ENCODE measurements around the gene BMP7. TPM values are rescaled to one million over a fixed set of nuclear protein-coding genes. Genes with fewer than 3 reads are reported as not detected.

The BMP7 gene
- total RNA-seq, 1 donor from 2014 or later: not detected

DNA sequence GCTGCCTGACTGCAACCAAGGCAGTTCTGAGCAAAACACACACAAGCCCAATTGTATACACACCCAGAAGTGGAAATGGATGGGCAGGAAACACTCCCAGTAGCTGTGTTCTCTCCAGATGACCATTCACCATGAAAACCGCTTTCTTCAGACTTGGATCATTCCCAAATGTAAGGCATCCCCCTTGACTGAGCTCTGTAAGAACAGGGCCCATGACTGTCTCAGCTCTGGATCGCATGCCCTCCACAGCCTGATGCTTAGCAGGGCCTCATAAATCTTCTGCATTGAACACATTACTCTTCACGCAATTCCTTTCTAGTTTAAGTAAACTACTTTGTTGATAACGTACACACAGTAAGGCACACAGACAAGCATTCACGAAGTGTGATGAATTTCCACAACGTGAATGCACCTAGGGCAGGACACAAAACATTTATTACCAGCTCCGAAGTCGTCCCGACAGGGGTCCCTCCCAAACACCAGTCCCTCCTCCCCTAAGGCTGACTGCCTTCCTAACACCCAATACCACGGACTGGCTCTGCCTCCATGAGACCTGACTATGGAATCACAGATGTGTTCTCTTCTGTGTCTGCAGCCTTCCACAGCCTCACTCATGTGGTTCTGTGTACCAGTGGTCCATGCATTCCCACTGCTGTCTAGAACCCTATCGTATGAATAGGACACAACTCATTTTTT is 31.7 kb downstream of the BMP7 start:
- DNase-seq (ENCODE audit: extremely low read depth, low read depth, low spot score): no peak

DNA sequence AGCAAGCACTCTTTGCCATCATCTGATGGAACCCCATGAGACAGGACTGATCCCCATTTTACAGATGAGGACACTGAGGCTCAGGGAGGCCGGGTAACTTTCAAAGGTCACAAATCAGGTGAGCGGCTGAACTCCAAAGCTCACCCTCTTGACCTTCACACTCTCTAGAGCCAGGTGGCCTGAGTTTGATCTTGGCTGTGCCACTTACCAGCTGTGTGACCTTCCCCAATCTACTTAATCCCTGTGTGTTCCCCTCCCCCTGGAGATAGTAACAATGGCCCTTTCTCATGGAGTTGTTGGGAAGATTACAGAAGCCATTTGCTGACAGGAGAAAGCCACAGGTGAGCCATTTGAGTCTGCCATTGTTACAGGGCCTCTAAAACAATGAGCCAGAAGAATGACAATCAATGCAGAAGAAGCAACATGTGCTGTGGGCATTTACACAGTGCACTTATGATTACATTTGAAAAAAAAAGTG is 34.5 kb downstream of the BMP7 start:
- no peak for DNase-seq (ENCODE audit: extremely low read depth, low read depth, low spot score)

DNA sequence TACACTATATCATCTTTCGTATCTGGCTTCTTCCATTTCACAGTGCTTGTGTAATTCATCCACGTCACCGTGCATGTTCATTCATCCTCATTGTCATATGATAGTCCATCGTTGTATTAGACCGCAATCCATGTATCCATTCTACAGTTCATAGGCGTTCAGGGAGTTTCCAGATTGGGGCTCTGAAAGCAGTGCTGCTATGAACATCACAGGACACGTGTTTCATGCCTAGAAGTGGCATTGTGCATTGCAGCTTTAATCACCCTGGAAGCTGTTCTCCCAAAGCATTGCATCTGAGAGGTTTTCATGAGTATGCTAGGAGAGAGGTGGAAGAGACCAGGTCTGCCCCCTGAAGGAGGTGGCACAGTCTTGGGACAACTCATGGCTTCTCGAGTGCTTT is 35.3 kb downstream of the BMP7 start:
- DNase-seq (ENCODE audit: extremely low read depth, low read depth, low spot score): no peak

DNA sequence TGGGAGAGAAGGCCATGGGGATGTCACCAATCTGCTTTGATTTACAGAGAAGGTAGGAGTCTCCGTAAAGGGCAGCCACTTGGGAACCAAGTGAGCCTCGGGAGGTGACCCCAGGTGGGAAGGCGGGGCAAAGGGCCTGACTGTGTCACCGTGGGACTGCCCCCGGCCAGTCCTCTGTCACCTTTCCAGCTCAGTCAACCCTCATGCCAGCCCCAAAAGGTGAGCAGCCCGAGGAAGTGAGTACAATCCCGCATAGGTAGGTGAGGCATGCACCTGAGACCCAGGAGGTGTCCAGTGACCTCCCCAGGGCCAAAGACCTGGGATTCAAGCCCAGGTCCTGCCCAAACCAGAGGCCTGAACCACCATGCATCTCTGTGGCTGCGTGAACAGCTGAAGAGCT is 36.2 kb downstream of the BMP7 start:
- DNase-seq (ENCODE audit: extremely low read depth, low read depth, low spot score): no peak

DNA sequence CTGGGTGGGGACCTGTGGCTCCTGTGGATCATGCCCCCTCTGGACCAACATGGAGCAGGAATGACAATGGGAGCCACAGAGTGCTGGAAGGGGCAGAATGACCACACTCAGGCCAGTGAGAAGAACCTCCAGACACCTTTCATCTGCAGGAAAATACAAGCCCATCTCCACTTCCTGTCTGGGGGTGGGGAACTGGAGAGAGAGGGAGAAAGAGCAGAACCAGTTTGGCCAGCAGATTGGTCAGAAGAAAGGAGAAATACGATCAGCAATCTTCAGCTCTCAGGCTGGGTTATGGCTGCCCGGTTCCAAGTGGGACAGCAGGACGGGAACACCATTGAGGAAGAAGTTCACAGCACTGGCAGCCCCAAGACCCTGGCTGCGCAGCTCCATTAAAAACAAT is 37.0 kb downstream of the BMP7 start:
- no peak for DNase-seq (ENCODE audit: extremely low read depth, low read depth, low spot score)

DNA sequence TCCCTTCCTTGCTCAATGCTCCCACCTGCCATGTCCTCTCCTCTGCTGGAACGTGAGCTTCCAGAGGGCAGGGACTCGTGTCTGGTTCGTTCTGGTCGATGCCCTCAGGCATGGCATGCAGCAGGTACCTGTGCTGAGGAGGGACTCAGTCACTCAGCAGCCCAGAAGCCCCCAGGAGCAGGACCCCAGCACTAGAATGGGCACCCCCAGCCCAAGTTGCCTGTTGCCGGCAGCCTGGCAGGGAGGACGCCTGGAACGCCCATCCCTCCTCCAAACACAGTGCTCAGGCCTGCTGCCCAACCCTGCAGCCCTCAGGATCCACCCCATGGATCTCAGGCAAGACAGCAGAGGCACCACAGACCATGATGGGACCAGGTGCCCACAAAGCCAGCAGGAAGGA is 40.6 kb downstream of the BMP7 start:
- no peak for DNase-seq (ENCODE audit: extremely low read depth, low read depth, low spot score)

DNA sequence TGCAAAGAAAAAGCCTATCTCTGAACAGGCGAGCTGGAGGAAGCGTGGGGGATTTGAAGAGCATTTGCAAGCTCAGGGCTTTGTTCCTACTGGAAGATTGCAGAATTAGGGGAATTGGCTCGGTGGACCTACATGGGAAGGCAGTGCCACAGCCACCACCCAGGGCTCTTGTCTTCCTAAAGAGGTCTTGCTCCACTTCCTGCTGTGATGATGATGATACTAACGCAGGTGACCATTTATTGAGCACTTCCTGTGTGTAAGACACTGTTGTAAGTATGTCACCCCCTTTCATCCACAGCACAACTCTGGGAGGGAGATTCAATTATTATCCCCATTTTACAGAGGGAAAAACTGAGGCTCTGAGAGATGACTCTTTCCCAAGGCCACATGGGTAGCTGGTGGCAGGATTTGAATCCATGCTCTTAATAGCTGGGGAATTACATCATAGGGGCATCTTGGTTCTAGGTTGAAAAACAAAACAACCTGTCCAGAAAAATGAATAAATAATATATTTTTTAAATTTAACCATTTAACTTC is 41.2 kb downstream of the BMP7 start:
- DNase-seq (ENCODE audit: extremely low read depth, low read depth, low spot score): no peak

DNA sequence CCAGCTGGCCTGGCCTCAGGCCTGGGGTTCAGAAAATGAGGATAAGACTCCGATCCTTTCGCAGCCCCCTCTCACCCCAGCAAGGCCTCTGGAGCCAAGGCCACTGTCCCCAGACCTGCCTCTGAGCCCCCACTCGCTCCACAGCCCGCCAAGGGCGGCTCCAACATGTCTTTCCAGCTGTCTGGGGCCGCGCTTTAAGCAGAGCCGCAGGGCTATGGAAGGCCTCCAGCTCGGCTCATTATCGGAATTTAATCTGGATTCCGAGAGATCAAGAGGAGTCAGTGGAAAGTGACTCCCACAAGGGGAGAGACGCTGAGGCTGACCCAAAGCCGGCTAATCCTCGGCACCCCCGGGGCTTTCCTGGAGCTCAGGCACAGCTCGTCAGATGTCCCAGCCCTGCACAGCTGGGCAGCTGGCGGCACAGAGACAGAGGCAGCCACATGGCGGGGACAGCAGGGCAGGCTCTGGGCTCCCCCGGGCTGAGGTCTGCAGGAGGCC is 41.8 kb downstream of the BMP7 start:
- no peak for DNase-seq (ENCODE audit: extremely low read depth, low read depth, low spot score)

DNA sequence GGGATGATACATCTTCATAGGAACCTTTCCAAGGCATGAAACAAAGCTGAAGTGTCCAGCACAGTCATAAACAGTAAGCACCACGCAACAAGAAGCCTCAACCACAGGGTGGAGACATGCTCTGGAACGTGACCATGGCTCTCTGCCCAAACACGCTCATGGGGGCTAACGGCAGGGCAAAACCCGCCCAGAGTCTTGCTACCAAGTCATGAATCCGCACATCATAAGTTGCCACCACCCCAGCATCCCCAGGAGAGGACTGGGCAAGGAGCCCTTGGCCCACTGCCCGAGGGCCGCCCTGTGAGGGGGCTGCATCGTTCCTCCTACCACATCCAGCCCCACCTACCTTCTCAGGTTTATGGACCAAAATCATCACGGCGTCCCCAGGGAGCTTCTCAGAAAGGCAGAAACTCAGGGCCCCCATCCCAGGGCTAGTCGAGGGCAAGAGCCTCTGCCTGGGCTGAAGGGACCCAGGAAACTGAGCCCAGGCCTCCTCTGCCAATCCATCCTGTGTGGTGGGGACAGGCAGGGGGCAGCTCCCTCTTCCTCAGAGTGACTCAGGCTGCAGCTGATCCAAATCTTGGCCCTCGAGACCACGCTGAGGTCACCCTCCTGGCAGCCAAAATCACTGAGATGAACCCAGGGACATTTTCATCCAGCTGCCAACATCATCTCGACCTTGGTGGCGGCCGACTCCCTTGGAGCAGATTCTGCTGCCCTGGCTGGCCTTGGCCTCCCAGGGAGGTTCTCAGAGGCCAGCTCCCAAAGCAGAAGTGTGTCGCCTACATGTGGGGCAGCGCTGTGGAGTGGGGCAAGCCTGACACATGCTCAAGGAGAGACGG is 42.6 kb downstream of the BMP7 start:
- DNase-seq (ENCODE audit: extremely low read depth, low read depth, low spot score): no peak

DNA sequence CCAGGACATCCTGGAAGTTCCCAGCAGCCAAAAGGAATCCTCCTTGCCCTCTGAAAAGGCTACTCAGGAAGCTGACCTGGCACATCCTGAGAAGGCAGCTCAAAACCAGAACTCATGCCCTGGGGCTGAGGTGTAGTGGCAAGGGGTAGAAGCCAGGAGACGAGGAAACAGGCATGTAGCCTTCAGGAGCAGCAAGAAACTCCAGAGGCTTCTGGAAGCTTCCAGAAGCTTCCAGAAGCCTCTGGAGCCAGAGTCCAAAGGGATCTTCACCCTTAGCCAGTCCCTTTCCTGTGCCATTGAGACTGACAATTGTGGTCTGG is 43.9 kb downstream of the BMP7 start:
- DNase-seq (ENCODE audit: extremely low read depth, low read depth, low spot score): no peak

DNA sequence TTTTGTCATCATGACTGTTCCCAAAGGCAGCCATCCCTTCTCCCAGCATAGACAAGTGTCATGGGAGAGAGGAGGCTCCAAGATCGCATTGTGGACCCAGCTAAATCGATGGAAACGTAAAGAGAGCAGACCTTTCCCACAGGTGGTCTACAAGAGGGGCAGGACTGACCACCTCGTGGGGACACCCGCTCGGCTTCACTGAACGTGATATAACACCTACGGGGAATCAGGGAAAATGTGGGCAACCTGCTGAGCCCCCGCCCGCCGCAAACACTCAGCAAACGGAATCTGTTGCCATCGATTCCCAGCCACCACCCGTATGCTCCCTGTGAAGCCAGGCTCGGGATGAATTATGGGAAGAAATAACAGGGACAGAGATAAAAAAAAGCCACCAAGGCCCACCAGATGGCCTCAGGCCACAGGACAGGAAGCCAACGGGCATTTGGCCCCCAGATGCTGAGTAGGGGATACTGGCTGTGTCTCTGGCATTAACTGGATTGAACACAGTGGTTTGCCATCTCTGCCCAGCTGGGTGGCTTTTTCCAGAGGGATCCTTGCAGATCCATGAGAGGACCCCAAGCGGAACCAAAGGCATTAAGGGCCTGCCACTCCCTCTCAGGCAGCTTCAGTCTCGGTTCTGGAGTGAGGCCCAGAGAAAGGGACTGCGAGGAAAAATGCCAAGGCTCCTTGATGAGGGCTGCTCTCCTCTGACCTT is 44.4 kb downstream of the BMP7 start:
- no peak for DNase-seq (ENCODE audit: extremely low read depth, low read depth, low spot score)

DNA sequence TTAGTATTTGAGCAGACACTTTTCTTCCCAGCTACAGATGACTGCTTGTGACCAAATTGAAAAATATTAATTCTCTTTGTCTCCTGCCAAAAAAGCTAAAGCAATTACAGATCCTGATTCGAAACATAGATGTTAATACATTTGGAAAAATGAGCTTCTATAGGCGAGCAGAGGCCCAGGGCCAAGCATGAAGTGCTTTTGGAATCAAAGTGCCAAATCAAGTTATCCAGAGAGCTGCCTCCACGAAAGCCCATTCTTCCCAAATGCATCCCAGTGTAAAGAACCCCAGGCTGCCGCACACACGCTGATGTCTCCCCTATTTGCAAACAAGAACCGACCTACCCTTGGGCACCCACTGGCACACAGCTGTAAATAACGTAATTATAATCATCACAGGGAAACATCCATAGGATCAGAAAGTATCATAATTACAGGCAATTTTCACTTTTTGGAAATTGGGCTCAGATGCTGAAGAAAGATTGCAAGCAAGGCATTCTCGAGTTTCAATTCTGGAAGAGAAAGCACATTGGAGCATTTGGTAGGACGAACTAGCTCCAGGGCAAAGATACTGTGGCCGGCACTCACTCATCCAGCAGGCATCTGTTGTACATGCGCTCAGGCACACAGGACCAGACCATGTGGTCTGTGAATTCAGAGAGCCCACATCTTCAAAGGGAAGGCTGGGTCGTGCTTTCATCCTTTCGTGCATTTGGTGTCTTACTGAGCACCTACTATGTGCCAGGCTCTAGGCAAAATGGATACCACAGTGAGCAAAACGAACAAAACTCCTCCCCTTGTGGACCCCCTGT is 45.9 kb downstream of the BMP7 start:
- no peak for DNase-seq (ENCODE audit: extremely low read depth, low read depth, low spot score)

DNA sequence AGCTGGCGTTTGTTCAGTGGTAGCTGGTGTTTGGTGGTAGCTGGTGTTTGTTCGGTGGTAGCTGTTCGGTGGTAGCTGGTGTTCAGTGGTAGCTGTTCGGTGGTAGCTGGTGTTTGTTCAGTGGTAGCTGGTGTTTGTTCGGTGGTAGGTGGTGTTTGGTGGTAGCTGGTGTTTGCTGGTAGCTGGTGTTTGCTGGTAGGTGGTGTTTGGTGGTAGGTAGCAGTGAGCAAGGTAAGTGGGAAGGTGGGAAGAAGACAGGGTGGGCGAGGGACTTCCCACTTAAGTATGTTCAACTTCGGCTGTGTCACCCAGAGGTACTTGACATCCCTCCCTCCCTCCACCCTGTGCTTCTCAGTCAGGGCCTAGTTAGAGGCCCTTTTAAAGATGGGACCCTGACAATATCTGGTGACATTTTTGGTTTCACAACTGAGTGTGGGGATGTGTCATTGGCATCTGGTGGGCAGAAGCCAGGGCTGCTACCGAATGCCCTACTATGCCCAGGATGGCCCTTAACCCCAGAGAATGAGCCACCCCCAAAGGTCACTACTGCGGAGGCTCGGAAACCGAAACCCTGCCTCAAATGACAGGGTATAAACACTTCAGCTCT is 47.3 kb downstream of the BMP7 start:
- no peak for DNase-seq (ENCODE audit: extremely low read depth, low read depth, low spot score)

DNA sequence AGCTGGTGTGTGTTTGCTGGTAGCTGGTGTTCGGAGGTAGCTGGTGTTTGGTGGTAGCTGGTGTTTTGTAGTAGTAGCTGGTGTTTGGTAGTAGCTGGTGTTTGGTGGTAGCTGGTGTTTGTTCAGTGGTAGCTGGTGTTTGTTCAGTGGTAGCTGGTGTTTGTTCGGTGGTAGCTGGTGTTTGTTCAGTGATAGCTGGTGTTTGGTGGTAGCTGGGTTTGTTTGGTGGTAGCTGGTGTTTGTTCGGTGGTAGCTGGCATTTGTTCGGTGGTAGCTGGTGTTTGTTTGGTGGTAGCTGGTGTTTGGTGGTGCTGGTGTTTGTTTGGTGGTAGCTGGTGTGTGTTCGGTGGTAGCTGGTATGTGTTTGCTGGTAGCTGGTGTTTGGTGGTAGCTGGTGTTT is 48.0 kb downstream of the BMP7 start:
- DNase-seq (ENCODE audit: extremely low read depth, low read depth, low spot score): no peak

DNA sequence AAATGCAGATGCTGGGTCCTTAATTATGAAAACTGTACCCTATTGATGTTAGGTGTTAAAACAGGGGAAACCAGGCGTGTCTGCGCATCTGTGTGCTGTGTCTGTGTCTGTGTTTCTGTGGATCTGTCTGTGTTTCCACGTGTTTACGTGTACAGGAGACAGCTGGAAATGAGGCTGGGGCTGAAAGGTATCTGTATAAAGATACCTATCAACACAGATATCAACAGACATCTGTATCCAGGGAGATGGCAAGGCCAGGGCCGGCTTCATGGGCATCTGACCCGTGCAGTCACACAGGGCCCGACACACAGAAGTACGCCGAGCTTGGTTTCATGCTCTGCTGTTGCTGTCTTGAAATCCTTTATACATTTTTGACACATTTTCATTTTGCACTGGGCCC is 48.6 kb downstream of the BMP7 start:
- no peak for DNase-seq (ENCODE audit: extremely low read depth, low read depth, low spot score)

DNA sequence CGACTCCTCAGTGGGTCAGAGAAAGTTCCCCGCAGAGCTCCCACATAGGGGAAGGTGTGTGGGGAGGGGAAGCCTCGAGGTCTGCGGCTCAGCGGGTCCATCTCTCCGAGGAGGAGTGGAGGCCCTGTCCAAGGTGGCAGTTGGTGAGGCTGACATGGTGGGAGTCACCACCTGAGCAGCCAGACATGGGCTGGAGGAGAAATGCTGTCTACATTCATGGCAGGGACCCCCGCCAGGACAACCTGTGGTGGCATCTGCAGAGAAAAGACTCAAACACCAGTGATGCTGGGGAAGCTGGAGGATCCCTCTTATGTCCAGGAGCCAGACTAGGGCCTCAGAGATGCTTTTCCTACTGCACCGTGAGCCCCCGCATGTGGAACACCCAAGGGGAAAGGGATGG is 49.8 kb downstream of the BMP7 start:
- DNase-seq (ENCODE audit: extremely low read depth, low read depth, low spot score): no peak

DNA sequence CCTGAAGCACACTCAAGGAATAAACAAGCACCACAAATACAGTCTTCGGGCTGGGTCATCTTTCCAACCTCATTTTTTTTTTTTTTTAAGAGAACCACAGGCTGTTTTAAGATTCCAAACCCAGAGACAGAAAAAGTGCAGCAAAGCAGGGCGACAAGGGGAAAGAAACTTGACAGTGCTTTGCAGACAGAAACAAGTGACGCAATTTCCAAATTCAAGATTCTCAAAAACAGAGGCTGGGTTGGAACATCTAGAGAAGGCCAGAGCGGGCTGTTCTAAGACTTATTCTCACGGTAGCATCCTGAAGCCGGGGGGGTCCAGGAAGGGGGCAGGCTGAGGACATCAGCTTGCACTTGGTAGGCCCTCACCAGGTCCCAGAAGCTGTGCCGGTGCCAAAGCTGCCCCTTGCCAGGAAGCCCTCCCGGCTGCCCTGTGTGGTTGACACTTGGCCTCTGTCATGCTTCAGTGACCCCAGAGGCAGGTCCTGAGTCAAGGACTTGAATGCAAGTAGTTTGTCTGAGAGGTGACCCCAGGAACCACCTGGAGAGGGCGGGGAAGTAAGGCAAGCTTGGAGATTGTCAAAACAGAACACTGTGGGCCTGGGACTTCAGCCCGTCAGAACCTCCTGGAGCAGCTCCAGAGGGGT is 50.5 kb downstream of the BMP7 start:
- no peak for DNase-seq (ENCODE audit: extremely low read depth, low read depth, low spot score)

DNA sequence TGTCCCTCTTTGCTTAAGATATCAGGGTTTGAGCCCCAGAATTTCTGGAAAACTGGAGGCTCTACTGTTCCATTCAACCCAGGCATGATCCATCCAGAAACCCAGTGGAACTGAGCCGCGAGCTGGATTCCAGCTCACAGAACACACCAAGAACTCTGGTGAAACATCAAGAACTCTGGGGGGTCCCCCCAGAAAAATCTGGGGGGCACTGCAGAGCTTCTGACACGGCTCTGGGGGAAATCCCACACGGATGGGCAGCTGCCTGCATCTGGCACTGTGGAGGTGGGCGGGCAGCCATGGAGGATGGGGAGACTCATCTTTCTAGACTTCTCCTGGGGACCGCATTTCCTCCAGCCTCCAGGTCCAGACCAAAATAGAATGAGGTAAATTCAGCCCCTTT is 51.0 kb downstream of the BMP7 start:
- DNase-seq (ENCODE audit: extremely low read depth, low read depth, low spot score): no peak

DNA sequence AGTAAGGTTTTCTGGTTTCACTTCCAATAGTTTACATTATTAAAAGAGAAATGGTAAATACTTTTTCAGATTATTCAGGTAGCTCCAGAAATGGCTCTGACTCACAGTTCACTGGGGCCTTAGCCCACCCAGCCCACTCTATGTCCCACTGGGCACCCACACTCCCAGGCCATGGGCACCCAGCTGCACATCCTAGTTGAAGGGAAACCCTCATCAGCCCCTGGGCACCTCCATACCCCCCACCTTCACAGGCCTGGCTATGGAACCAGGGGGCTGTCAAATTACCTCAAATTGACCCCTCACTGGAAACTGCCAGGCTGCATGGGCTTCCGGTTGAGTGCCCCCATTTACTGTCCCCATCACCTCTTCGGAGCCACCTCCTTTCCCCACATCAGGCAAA is 51.5 kb downstream of the BMP7 start:
- no peak for DNase-seq (ENCODE audit: extremely low read depth, low read depth, low spot score)

DNA sequence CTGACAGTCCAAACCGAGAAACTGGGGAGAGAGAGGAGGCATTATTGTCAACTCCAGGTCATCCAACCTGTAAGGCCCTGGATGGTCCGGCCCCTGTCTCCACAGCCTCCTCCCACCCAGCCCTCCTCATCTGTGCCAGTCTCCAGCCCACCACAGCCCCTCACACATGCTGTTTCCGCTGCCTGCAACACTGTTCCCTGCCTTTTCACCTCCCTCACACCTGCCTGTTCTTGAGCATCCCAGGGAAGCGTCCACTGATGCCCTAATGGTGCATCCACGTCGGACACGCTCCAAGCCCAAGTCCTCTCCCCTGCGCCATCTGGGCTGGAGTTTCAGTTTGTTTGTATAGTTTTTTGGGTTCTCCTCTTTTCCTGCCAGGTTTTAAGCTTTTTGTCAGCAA is 52.0 kb downstream of the BMP7 start:
- no peak for DNase-seq (ENCODE audit: extremely low read depth, low read depth, low spot score)
